Effector memory CD8-positive, alpha-beta T cell (primary cell): ENCODE results near the gene KIAA1210.
"Not testable (repeated sequence)": the region's sequence is repeated elsewhere in the genome, so short reads cannot be mapped to it uniquely, and the experiment has no call there.

Source experiments
- ATAC-seq: fragments of 150-1000 bp; cut with Tn5 transposase; replicated peaks from 2 replicates; pipeline ENCODE4 v1.10.0; 2021; ENCODE audit warnings: mild to moderate bottlenecking, moderate library complexity
- DNase-seq, 3 experiments: peaks; one replicate each; pipeline ENCODE4 v3.0.0; 2021
- H3K27ac Mint-ChIP-seq, 2 donors: one replicate each; pipeline ENCODE4 v1.8.0; 2022; ENCODE audit warnings: mild to moderate bottlenecking in 2 of 2, mixed read lengths in 2 of 2, moderate library complexity in 2 of 2
- H3K27me3 Mint-ChIP-seq, 2 donors: one replicate each; pipeline ENCODE4 v1.8.0; 2022; ENCODE audit warnings: mixed read lengths in 2 of 2
- H3K36me3 Mint-ChIP-seq: one replicate; pipeline ENCODE4 v1.8.0; 2022; ENCODE audit warnings: mild to moderate bottlenecking, moderate library complexity, mixed read lengths; ENCODE audit not compliant: insufficient read depth
- H3K4me1 Mint-ChIP-seq, 2 donors: one replicate each; pipeline ENCODE4 v1.8.0; 2022; ENCODE audit warnings: low read depth in 2 of 2, mixed read lengths in 2 of 2
- H3K4me3 Mint-ChIP-seq, 2 donors: one replicate each; pipeline ENCODE4 v1.8.0; 2022; ENCODE audit warnings: mild to moderate bottlenecking in 2 of 2, mixed read lengths in 2 of 2, moderate library complexity in 2 of 2
- H3K9me3 Mint-ChIP-seq, 2 donors: one replicate each; pipeline ENCODE4 v1.8.0; 2022; ENCODE audit warnings: mixed read lengths in 2 of 2

Gene KIAA1210

DNA sequence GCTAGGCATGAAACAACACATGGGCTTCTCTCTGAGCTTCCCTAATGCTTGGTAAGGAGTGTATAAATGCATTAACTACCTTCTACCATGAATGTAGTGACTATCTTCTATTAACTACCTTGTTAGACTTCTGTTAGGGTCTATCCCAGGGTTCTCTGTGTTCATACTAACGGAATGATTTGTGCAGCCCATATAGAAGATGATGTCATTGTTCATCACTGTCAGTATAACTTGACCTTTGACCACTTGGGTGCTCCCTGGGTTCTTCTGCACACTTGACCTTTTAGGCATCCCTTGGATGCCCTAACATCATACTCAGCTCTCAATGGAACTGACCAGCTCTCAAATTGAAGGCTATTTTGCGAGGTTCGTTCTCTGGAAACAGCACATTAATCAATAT lies 85.6 kb downstream of the KIAA1210 start:
- ATAC-seq: no peak
- no peaks in the 10 kb centered on the region for H3K9me3 Mint-ChIP-seq
- H3K4me3 Mint-ChIP-seq: no peak overlapping the region
- H3K36me3 Mint-ChIP-seq: no peaks in the 10 kb centered on the region
- no peak overlapping the region for H3K27ac Mint-ChIP-seq
- H3K27me3 Mint-ChIP-seq: peaks cover 0 to 11% of the 10 kb centered on the region in 2 donors
- H3K4me1 Mint-ChIP-seq: no peaks in the 10 kb centered on the region
- no peak for DNase-seq

DNA sequence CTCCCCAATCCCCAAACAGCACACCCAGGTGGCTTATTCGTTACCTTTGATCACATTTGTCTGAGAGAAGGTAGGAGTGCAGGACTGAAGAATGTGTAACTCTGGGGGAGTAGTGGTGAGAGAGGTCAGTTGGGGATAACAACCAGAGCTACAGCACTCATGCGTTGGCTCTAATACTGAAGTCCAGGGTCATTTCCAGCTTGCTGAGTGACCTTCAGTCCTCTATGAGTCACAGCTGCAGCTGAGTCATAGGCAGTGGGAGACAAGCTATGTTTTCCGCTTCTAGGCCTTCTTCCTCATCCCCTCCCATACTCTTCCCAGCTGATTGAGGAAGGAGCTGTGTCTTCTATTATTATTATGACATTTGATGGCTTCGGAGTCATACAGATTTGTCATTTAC lies 86.4 kb downstream of the KIAA1210 start:
- ATAC-seq (no peak), DNase-seq (no peak)
- peaks cover 0 to 4% of the 10 kb centered on the region in 2 donors for H3K27me3 Mint-ChIP-seq
- H3K4me1 Mint-ChIP-seq: no peaks in the 10 kb centered on the region
- no peaks in the 10 kb centered on the region for H3K9me3 Mint-ChIP-seq
- no peaks in the 10 kb centered on the region for H3K36me3 Mint-ChIP-seq
- no peak overlapping the region for H3K27ac Mint-ChIP-seq
- H3K4me3 Mint-ChIP-seq: no peak overlapping the region

DNA sequence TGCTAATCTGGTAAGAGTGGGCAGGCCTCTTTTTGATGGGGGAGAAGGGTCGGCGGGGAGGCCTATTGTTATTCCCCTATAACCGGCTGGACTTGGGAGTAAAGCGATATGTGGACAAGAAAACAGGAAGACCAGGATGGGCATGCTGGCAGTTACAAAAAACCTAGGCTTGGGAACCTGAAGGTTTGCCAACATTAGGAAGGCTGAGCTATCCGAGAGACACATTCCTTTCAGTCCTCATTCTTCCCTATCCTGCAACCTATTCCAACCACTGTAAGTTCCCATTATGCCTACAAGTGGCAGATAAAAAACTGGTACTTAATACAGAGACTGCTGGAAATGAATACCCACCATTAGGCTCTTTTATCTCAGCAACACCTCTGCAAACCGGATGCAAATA lies 87.2 kb downstream of the KIAA1210 start:
- H3K9me3 Mint-ChIP-seq: no peaks in the 10 kb centered on the region
- ATAC-seq (no peak), DNase-seq (no peak)
- H3K4me1 Mint-ChIP-seq: no peaks in the 10 kb centered on the region
- H3K27me3 Mint-ChIP-seq: peaks cover 0 to 4% of the 10 kb centered on the region in 2 donors
- no peak overlapping the region for H3K27ac Mint-ChIP-seq
- no peaks in the 10 kb centered on the region for H3K36me3 Mint-ChIP-seq
- no peak overlapping the region for H3K4me3 Mint-ChIP-seq

DNA sequence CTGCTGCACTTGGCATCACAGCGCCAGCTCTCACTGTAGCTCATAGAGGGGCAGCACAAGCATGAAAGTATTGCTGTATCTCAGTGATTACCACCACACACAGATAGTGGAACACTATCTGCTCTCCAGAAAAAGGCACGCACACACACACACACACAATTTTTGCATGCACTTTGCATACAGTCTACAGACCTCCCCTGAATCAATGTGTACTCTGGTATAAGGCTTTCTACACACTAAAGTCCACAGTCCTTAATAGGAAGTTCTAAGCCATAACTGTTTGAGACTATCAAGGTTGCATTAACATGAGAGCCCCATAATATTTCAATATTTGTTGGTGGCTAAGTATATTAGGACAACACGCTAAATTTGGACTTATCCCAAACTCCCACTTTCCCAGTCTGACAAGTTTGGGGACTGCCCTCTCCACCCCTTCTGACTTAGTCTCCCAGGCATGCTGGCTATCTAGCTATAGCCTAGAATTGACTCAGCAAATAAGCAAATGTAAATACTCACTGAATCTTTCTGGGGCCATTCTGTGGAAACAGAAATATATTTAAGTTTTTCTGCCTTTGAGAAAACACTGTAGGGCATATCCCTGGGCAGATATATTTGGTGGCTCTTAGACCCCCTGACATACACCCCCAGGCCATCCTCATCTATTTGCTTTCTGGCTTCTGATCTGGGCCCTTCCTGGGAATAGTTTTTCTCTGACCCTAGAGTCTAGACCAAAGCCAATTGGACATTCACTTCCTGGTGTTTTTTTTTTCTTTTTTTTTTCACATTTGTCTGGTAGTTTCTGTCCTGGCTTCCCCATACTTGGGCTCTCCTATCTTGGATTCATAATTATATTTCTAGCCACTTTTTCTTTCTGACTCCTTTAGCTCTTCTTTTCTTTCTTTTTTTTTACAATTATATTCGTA lies 91.2 kb downstream of the KIAA1210 start:
- peaks cover 0 to 7% of the 10 kb centered on the region in 2 donors for H3K9me3 Mint-ChIP-seq
- H3K36me3 Mint-ChIP-seq: no peaks in the 10 kb centered on the region
- H3K4me3 Mint-ChIP-seq: no peak overlapping the region
- peaks cover 9 to 12% of the 10 kb centered on the region in 2 donors for H3K27me3 Mint-ChIP-seq
- no peaks in the 10 kb centered on the region for H3K4me1 Mint-ChIP-seq
- ATAC-seq (no peak), DNase-seq (no peak)
- H3K27ac Mint-ChIP-seq: no peak overlapping the region

DNA sequence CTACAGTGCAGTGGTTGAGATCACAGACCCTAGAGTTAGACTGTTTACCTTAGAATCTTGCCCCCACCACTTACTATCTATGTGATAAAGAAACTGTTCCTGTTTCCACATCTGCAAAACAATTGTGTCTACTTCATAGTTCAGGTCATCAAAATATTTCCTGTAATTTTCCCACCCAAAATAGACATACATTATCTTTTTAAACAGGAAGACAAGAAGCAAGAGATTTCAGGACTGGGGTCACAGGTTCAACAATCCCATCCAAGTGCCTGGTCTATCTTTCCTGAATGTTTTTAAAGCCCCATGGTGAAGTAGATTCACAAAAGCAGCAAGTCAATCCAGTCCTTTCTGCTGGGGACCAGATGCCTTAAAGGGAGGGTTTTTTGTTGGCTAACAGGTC lies 96.6 kb downstream of the KIAA1210 start:
- Mint-ChIP-seq H3K4me1 (no peaks in the 10 kb centered on the region), H3K27me3 (peaks cover 8 to 12% of the 10 kb centered on the region in 2 donors), H3K4me3 (no peak overlapping the region), H3K27ac (no peak overlapping the region), H3K9me3 (peaks cover 0 to 7% of the 10 kb centered on the region in 2 donors), H3K36me3 (no peaks in the 10 kb centered on the region)
- no peak for ATAC-seq
- DNase-seq: no peak

DNA sequence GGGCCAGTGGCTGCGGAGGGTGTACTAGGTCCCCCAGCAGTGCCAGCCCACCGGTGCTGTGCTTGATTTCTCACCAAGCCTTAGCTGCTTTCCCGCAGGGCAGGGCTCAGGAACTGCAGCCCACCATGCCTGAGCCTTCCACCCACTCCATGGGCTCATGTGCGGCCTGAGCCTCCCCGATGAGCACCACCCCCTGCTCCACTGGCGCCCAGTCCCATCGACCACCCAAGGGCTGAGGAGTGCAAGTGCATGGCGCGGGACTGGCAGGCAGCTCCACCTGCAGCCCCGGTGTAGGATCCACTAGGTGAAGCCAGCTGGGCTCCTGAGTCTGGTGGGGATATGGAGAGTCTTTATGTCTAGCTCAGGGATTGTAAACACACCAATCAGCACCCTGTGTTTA lies 98.0 kb downstream of the KIAA1210 start:
- H3K27me3 Mint-ChIP-seq: peaks cover 8 to 12% of the 10 kb centered on the region in 2 donors
- H3K4me3 Mint-ChIP-seq, H3K36me3 Mint-ChIP-seq, ATAC-seq, H3K9me3 Mint-ChIP-seq, H3K4me1 Mint-ChIP-seq, H3K27ac Mint-ChIP-seq, DNase-seq: not testable (repeated sequence)

DNA sequence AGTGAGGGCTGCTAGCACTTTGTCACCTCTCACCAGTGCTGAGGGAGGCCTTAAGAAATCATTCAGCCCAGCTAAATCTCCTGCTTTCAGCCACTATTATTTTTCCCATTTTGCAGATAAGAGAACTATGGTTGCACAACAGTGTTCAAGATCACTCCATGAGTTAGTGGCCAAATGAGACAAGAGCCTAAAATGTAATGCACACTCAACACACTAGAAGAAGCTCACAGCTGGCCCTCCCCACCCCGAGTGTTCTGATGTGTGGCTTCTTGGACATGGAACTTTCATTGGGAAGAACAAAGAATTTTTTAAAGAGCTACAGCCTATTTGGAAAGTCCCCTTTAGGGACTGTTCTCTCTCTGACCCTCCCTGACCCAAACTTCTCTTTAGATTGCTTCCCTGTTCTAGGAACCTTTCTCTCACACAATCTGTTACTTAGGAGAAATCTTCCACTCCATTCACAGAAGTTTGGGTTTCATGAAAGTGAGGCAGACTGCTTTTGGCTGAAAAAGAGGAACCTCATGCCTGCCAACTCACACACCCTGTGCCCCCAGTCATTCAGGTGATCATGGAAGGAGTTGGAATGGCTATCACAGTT lies 98.8 kb downstream of the KIAA1210 start:
- H3K27ac Mint-ChIP-seq: no peak overlapping the region
- no peak overlapping the region for H3K4me3 Mint-ChIP-seq
- H3K4me1 Mint-ChIP-seq: no peaks in the 10 kb centered on the region
- no peak for ATAC-seq
- DNase-seq: no peak
- peaks cover 0 to under 1% of the 10 kb centered on the region in 2 donors for H3K9me3 Mint-ChIP-seq
- peaks cover 9% of the 10 kb centered on the region for H3K36me3 Mint-ChIP-seq
- peaks cover 8 to 12% of the 10 kb centered on the region in 2 donors for H3K27me3 Mint-ChIP-seq
